22Rv1 (cell line): ENCODE measurements around the gene TBC1D16.

Experiments used
- CTCF ChIP-seq: fragments of 450-650 bp; IDR thresholded peaks from 2 replicates; pipeline ENCODE4 v1.5.1; 2017; ENCODE audit warnings: mild to moderate bottlenecking
- ZFX ChIP-seq: fragments of 450-650 bp; IDR thresholded peaks from 2 replicates; pipeline ENCODE4 v1.6.1; 2017; ENCODE audit warnings: antibody characterized with exemption, borderline replicate concordance

GRCh38 chr17:79994602-79995001 lies 41.1 kb downstream of the TBC1D16 start:
- no peak for TF ChIP-seq CTCF
- TF ChIP-seq ZFX: no peak
